Ammon's horn (tissue), 1 donor: ENCODE measurements around the gene HNRNPA3.
"Not testable (repeated sequence)": the region's sequence is repeated elsewhere in the genome, so short reads cannot be mapped to it uniquely, and the experiment has no call there.

ENCODE experiments used
- DNase-seq: peaks from one replicate; pipeline ENCODE4 v3.0.0-alpha.2; 2016; ENCODE audit warnings: low spot score

The HNRNPA3 gene

GRCh38 chr2:177188482-177189469 lies 23.8 kb upstream of the HNRNPA3 start:
- no peak for DNase-seq

GRCh38 chr2:177190941-177191340 lies 21.7 kb upstream of the HNRNPA3 start:
- no peak for DNase-seq

- DNase-seq: no peak
Measured at GRCh38 chr2:177192788-177193187, 19.8 kb upstream of the HNRNPA3 start.

GRCh38 chr2:177193240-177193639 lies 19.4 kb upstream of the HNRNPA3 start:
- no peak for DNase-seq

- DNase-seq: no peak
Measured at GRCh38 chr2:177195194-177195593, 17.4 kb upstream of the HNRNPA3 start.

GRCh38 chr2:177200419-177200818 lies 12.2 kb upstream of the HNRNPA3 start:
- not testable (repeated sequence) for DNase-seq

GRCh38 chr2:177201919-177202346 lies 10.7 kb upstream of the HNRNPA3 start:
- DNase-seq: no peak

GRCh38 chr2:177204417-177204816 lies 8.2 kb upstream of the HNRNPA3 start:
- no peak for DNase-seq

- DNase-seq: no peak
Measured at GRCh38 chr2:177207101-177207500, 5.5 kb upstream of the HNRNPA3 start.

- DNase-seq: no peak
Measured at GRCh38 chr2:177211169-177211568, 1.4 kb upstream of the HNRNPA3 start.

GRCh38 chr2:177211576-177212105 lies 953 bp upstream of the HNRNPA3 start:
- no peak for DNase-seq

GRCh38 chr2:177212891-177213856 lies 580 bp downstream of the HNRNPA3 start:
- peak; percentile 86 for DNase-seq

- DNase-seq: no peak
Measured at GRCh38 chr2:177217247-177217843, 4.8 kb downstream of the HNRNPA3 start.

- not testable (repeated sequence) for DNase-seq
Measured at GRCh38 chr2:177219787-177220186, 7.2 kb downstream of the HNRNPA3 start.

GRCh38 chr2:177221534-177221933 lies 8.9 kb downstream of the HNRNPA3 start:
- no peak for DNase-seq

- no peak for DNase-seq
Measured at GRCh38 chr2:177221970-177222369, 9.4 kb downstream of the HNRNPA3 start.

GRCh38 chr2:177223436-177223835 lies 10.8 kb downstream of the HNRNPA3 start:
- DNase-seq: not testable (repeated sequence)

- no peak for DNase-seq
Measured at GRCh38 chr2:177225965-177226360, 13.4 kb downstream of the HNRNPA3 start.

- DNase-seq: no peak
Measured at GRCh38 chr2:177229442-177230242, 17.0 kb downstream of the HNRNPA3 start.

- DNase-seq: no peak
Measured at GRCh38 chr2:177231270-177231669, 18.7 kb downstream of the HNRNPA3 start.
